Measurements from ENCODE around the gene GAL.

GRCh38 chr11:68663482-68664010, 20.8 kb upstream of the GAL start:
- no peak for TF ChIP-seq CTCF (IDR thresholded peaks at IDR 0.05; ENCODE audit: insufficient read depth, low read depth, low read length)
- no peak for TF ChIP-seq EZH2 (IDR thresholded peaks at IDR 0.05; ENCODE audit: insufficient read depth, low read length)
